PC-9 (cell line): ENCODE results near the gene FAM222B. TPM values are rescaled to one million over a fixed set of nuclear protein-coding genes. Genes with fewer than 3 reads are reported as not detected.

Experiments used
- BruUV-seq: library from RNA; stranded (reverse); fragments of 400-500 nt; replicated peaks from 2 replicates; lab custom pipeline; 2021; lab: Mats Ljungman, UMichigan
- CTCF ChIA-PET: fragments of 300-600 bp; sonication (Branson Sonifier 250); formaldehyde crosslinking; loops from one replicate; lab custom pipeline; 2022; ENCODE audit warnings: antibody characterized with exemption; lab: Charles Lee
- POLR2A ChIA-PET: fragments of 300-600 bp; sonication (Branson Sonifier 250); formaldehyde crosslinking; loops from one replicate; lab custom pipeline; 2022; ENCODE audit warnings: antibody characterized with exemption; ENCODE audit not compliant: unreplicated experiment; lab: Charles Lee
- DNase-seq, 2 experiments: peaks; one replicate each; pipeline versions ENCODE4 v3.0.0 to v3.0.0-alpha.2; 2015 to 2022; ENCODE audit warnings: mixed read lengths in 1 of 2
- H2AFZ ChIP-seq: fragments of 200-600 bp; sonication (generic); 2 replicates; pipeline ENCODE4 v1.8.1; 2017; ENCODE audit warnings: antibody characterized with exemption
- H3F3A ChIP-seq: fragments of 200-600 bp; sonication (generic); 2 replicates; pipeline ENCODE4 v1.8.1; 2017; ENCODE audit warnings: antibody characterized with exemption, mild to moderate bottlenecking, low read depth; ENCODE audit not compliant: insufficient read depth
- H3K27ac ChIP-seq: fragments of 200-600 bp; sonication (generic); 2 replicates; pipeline ENCODE4 v1.6.1; 2016; ENCODE audit warnings: mixed run types
- H3K27me3 ChIP-seq: fragments of 200-600 bp; sonication (generic); 2 replicates; pipeline ENCODE4 v1.6.1; 2016; ENCODE audit warnings: low read depth, mixed run types; ENCODE audit not compliant: insufficient read depth
- H3K36me3 ChIP-seq: fragments of 200-600 bp; sonication (generic); 2 replicates; pipeline ENCODE4 v1.6.1; 2016; ENCODE audit warnings: low read depth, mixed run types
- H3K4me1 ChIP-seq: fragments of 200-600 bp; sonication (generic); replicated peaks from 2 replicates; pipeline ENCODE4 v1.6.1; 2016; ENCODE audit warnings: mixed run types; ENCODE audit not compliant: insufficient read depth
- H3K4me2 ChIP-seq: fragments of 200-600 bp; sonication (generic); 2 replicates; pipeline ENCODE4 v1.6.1; 2017; ENCODE audit warnings: mixed run types
- H3K4me3 ChIP-seq: fragments of 200-600 bp; sonication (generic); 2 replicates; pipeline ENCODE4 v1.6.1; 2016; ENCODE audit warnings: mixed run types
- H3K79me2 ChIP-seq: fragments of 200-600 bp; sonication (generic); 2 replicates; pipeline ENCODE4 v1.6.1; 2017; ENCODE audit warnings: low read depth, mixed run types
- H3K9me2 ChIP-seq: fragments of 200-600 bp; sonication (generic); 2 replicates; pipeline ENCODE4 v1.8.1; 2017; ENCODE audit warnings: mild to moderate bottlenecking; ENCODE audit not compliant: insufficient read depth
- H3K9me3 ChIP-seq: fragments of 200-600 bp; sonication (generic); 2 replicates; pipeline ENCODE4 v1.8.1; 2016; ENCODE audit warnings: low read depth; ENCODE audit not compliant: insufficient read depth
- H4K20me1 ChIP-seq: fragments of 200-600 bp; sonication (generic); 2 replicates; pipeline ENCODE4 v1.8.1; 2017; ENCODE audit not compliant: insufficient read depth
- EZH2 ChIP-seq: fragments of 200-600 bp; sonication (generic); IDR thresholded peaks from 2 replicates; pipeline ENCODE4 v1.8.0; 2017; ENCODE audit warnings: antibody characterized with exemption, low read depth
- intact Hi-C: fragments of 100-400 bp; cut with micrococcal nuclease; formaldehyde crosslinking; loops from one replicate; pipeline ENCODE4 v1.10.0; 2022; ENCODE audit not compliant: unreplicated experiment
- total RNA-seq: library from RNA; stranded (reverse); gene quantifications from 2 replicates; pipeline ENCODE4 v1.2.3, GENCODE V29; 2021
- TF ChIP-seq, protein P1 (sequence below): fragments of 200-600 bp; sonication (generic); conservative IDR thresholded peaks from 2 replicates; pipeline ENCODE4 v1.6.1; 2017; ENCODE audit warnings: mixed run types, antibody characterized with exemption, mild to moderate bottlenecking, moderate library complexity

Gene FAM222B
- total RNA-seq, 1 experiment from 2014 or later = 26.4 TPM

DNA sequence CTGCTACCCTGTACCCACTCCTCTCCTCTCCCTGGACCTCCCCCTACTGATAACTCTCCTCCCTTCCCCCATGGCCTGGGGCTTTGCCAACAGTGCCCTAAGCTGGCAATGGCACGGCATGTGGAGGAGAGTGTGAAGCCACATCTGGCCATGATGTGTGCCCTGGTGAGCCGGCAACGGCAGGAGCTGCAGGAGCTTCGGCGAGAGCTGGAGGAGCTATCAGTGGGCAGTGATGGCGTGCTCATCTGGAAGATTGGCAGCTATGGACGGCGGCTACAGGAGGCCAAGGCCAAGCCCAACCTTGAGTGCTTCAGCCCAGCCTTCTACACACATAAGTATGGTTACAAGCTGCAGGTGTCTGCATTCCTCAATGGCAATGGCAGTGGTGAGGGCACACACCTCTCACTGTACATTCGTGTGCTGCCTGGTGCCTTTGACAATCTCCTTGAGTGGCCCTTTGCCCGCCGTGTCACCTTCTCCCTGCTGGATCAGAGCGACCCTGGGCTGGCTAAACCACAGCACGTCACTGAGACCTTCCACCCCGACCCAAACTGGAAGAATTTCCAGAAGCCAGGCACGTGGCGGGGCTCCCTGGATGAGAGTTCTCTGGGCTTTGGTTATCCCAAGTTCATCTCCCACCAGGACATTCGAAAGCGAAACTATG is 93.6 kb downstream of the FAM222B start:
- Histone ChIP-seq H3K4me1 (peaks cover 43% of the 10 kb centered on the region), H3K79me2 (peaks cover 63% of the 10 kb centered on the region), H4K20me1 (peaks cover 56% of the 10 kb centered on the region), H3K9me2 (no peaks in the 10 kb centered on the region), H3F3A (peaks cover 82% of the 10 kb centered on the region), H3K36me3 (peaks cover 29% of the 10 kb centered on the region), H3K27me3 (no peaks in the 10 kb centered on the region), H3K9me3 (no peaks in the 10 kb centered on the region), H2AFZ (no peak overlapping the region), H3K4me2 (peak overlapping the region; percentile 90; the same call in 1 of the 2 replicates), H3K4me3 (no peak overlapping the region), H3K27ac (peak overlapping the region; percentile 96; the same call in 1 of the 2 replicates)
- TF ChIP-seq EZH2 = no peak
- TF ChIP-seq, protein P1, sequence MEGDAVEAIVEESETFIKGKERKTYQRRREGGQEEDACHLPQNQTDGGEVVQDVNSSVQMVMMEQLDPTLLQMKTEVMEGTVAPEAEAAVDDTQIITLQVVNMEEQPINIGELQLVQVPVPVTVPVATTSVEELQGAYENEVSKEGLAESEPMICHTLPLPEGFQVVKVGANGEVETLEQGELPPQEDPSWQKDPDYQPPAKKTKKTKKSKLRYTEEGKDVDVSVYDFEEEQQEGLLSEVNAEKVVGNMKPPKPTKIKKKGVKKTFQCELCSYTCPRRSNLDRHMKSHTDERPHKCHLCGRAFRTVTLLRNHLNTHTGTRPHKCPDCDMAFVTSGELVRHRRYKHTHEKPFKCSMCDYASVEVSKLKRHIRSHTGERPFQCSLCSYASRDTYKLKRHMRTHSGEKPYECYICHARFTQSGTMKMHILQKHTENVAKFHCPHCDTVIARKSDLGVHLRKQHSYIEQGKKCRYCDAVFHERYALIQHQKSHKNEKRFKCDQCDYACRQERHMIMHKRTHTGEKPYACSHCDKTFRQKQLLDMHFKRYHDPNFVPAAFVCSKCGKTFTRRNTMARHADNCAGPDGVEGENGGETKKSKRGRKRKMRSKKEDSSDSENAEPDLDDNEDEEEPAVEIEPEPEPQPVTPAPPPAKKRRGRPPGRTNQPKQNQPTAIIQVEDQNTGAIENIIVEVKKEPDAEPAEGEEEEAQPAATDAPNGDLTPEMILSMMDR = no peak
- no TSS peak for BruUV-seq
- intact Hi-C loops = loop anchor here (5.0 kb wide), 1 partner anchor 203 kb away; the partner anchor contains the start of gene PHF12
- POLR2A ChIA-PET = no interaction called here
- CTCF ChIA-PET = interaction anchor here (1.3 to 3.7 kb wide), 2 partner anchors 20 to 22 kb away, joined by 6 to 60 read pairs; partner anchors contain the start of genes NEK8 and TLCD1
- no peak for DNase-seq

DNA sequence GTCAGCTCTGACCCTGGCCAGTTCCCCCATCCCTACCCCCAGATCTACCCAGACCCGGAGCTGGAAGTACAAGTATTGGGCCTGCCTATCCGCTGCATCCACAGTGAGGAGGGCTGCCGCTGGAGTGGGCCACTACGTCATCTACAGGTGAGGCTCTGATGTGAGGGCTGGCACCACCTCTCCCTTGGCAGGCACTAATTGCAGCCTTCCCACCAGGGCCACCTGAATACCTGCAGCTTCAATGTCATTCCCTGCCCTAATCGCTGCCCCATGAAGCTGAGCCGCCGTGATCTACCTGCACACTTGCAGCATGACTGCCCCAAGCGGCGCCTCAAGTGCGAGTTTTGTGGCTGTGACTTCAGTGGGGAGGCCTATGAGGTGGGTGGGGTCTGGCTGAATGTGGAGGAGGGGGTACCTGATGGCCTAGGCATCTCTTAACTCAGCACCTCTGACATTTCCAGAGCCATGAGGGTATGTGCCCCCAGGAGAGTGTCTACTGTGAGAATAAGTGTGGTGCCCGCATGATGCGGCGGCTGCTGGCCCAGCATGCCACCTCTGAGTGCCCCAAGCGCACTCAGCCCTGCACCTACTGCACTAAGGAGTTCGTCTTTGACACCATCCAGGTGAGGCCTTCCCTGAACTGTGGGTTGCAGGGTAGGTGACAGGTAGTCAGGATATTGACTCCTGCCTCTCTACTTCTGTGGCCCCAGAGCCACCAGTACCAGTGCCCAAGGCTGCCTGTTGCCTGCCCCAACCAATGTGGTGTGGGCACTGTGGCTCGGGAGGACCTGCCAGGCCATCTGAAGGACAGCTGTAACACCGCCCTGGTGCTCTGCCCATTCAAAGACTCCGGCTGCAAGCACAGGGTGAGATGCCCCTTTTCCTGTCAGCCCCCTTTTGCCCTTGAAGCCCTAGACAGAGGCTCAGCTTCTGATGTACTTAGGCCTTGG is 94.5 kb downstream of the FAM222B start:
- Histone ChIP-seq H3K4me2 (peak overlapping the region; percentile 90), H3F3A (peaks cover 88% of the 10 kb centered on the region), H3K79me2 (peaks cover 64% of the 10 kb centered on the region), H3K36me3 (peaks cover 29% of the 10 kb centered on the region), H3K27ac (peak overlapping the region; percentile 96), H3K9me2 (no peaks in the 10 kb centered on the region), H3K4me1 (peaks cover 43% of the 10 kb centered on the region), H2AFZ (no peak overlapping the region), H3K4me3 (peak overlapping the region; percentile 97), H3K27me3 (no peaks in the 10 kb centered on the region), H4K20me1 (peaks cover 56% of the 10 kb centered on the region), H3K9me3 (no peaks in the 10 kb centered on the region)
- intact Hi-C loops = loop anchor here (5.0 kb wide), 1 partner anchor 204 kb away; the partner anchor contains the start of gene PHF12
- ChIA-PET CTCF (interaction anchor here (2.7 to 3.7 kb wide), 2 partner anchors 21 kb away, joined by 47 to 60 read pairs; partner anchors contain the start of gene TLCD1), POLR2A (interaction anchor here (1.1 to 1.3 kb wide), 2 partner anchors 20 to 23 kb away, joined by 3 to 33 read pairs; partner anchors contain the start of gene NEK8)
- no peak for DNase-seq
- BruUV-seq = no TSS peak
- TF ChIP-seq EZH2 = no peak
- TF ChIP-seq, protein P1 = no peak
